HG02870 (cell line): ENCODE data around the gene NPLOC4.
"Not testable (repeated sequence)": the region's sequence is repeated elsewhere in the genome, so short reads cannot be mapped to it uniquely, and the experiment has no call there.

ENCODE experiments used
- ATAC-seq: cut with Tn5 transposase; IDR thresholded peaks from one replicate; pipeline ENCODE4 v1.9.1; 2021; ENCODE audit warnings: mild to moderate bottlenecking, moderate library complexity; ENCODE audit not compliant: unreplicated experiment

The NPLOC4 gene

GRCh38 chr17:81635973-81636504, 873 bp downstream of the NPLOC4 start:
- no peak for ATAC-seq

- no peak for ATAC-seq
Measured at GRCh38 chr17:81635431-81635830, 1.5 kb downstream of the NPLOC4 start.

GRCh38 chr17:81631482-81631881, 5.4 kb downstream of the NPLOC4 start:
- ATAC-seq, result no peak

- no peak for ATAC-seq
Measured at GRCh38 chr17:81630274-81630673, 6.6 kb downstream of the NPLOC4 start.

- no peak for ATAC-seq
Measured at GRCh38 chr17:81621494-81622130, 15.3 kb downstream of the NPLOC4 start.

- ATAC-seq, result not testable (repeated sequence)
Measured at GRCh38 chr17:81618307-81618706, 18.6 kb downstream of the NPLOC4 start.

GRCh38 chr17:81616877-81617276, 20.0 kb downstream of the NPLOC4 start:
- ATAC-seq, result no peak

- ATAC-seq, result no peak
Measured at GRCh38 chr17:81615401-81615930, 21.4 kb downstream of the NPLOC4 start.

GRCh38 chr17:81612172-81612970, 24.5 kb downstream of the NPLOC4 start:
- no peak for ATAC-seq

GRCh38 chr17:81609541-81610311, 27.2 kb downstream of the NPLOC4 start:
- ATAC-seq, result no peak

GRCh38 chr17:81608605-81609004, 28.3 kb downstream of the NPLOC4 start:
- no peak for ATAC-seq

GRCh38 chr17:81608082-81608481, 28.8 kb downstream of the NPLOC4 start:
- no peak for ATAC-seq

- no peak for ATAC-seq
Measured at GRCh38 chr17:81607431-81607830, 29.5 kb downstream of the NPLOC4 start.

- ATAC-seq, result no peak
Measured at GRCh38 chr17:81603846-81604610, 32.9 kb downstream of the NPLOC4 start.

- ATAC-seq, result no peak
Measured at GRCh38 chr17:81601525-81602120, 35.3 kb downstream of the NPLOC4 start.

GRCh38 chr17:81599719-81600486, 37.0 kb downstream of the NPLOC4 start:
- ATAC-seq, result no peak

GRCh38 chr17:81593105-81593871, 43.6 kb downstream of the NPLOC4 start:
- no peak for ATAC-seq

- no peak for ATAC-seq
Measured at GRCh38 chr17:81591971-81592370, 44.9 kb downstream of the NPLOC4 start.

- no peak for ATAC-seq
Measured at GRCh38 chr17:81590121-81590520, 46.8 kb downstream of the NPLOC4 start.
